ENCODE data around the gene ABCB10.

- TF ChIP-seq POLR2AphosphoS5 (IDR thresholded peaks at IDR 0.05) (peak in 1 of 3 donors; percentile 29), POLR2A (IDR thresholded peaks at IDR 0.05) (no peak), CTCF (IDR thresholded peaks at IDR 0.05 in 8 of 11, conservative IDR thresholded peaks at IDR 0.05 in 3 of 11) (no peak)
Measured at GRCh38 chr1:229557913-229558414, 543 bp downstream of the ABCB10 start.
